ENCODE data around the gene FES.
"Not testable (repeated sequence)": the region's sequence is repeated elsewhere in the genome, so short reads cannot be mapped to it uniquely, and the experiment has no call there.

FES gene

DNA sequence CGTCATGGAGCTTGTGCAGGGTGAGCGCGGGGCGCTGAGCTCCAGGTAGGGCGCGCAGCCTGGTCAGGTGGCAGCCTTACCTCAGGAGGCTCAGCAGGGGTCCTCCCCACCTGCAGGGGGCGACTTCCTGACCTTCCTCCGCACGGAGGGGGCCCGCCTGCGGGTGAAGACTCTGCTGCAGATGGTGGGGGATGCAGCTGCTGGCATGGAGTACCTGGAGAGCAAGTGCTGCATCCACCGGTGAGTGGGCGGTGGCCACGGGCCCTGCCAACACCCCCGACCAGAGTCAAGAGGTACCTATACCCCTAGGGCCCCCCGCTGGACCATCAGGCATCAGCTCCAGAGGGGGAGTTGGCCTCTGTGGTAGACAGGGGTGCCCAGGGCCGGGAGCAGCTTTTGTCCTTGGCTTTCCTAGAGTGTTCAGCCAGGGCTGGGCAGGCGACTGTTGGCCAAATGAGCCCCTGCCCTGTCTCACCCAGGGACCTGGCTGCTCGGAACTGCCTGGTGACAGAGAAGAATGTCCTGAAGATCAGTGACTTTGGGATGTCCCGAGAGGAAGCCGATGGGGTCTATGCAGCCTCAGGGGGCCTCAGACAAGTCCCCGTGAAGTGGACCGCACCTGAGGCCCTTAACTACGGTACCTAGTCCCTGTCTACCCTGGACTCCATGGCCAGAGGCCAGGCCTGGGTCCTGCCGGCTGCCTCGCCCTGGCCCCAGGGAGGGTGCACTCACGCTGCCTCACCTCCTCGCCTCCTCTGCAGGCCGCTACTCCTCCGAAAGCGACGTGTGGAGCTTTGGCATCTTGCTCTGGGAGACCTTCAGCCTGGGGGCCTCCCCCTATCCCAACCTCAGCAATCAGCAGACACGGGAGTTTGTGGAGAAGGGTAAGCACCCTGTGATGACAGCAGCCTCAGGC lies 9.1 kb downstream of the FES start:
- no peak for FAIRE-seq

DNA sequence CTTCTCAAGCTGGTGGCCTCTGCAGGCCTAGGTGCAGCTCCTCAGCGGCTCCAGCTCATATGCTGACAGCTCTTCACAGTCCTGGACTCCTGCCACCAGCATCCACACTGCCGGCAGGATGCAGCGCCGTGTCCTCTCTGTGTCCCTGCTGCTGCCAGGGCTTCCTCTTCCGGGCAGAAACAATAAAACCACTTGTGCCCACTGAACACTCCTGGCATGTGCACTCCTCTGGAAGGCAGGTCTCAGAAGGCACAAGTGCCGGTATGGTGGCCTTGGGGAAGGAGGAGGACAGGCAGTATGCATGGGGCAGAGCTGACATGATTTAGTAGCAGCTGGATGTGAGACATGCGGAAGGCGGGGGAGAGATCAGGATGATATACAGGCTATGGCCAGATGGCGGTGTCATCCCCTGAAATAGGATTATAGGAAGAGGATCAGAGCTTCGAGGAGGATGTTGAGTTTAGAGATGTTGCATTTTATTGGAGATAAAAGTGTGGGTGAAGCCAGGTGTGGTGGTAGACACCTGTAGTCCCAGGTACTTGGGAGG lies 11.3 kb downstream of the FES start:
- FAIRE-seq = no peak

DNA sequence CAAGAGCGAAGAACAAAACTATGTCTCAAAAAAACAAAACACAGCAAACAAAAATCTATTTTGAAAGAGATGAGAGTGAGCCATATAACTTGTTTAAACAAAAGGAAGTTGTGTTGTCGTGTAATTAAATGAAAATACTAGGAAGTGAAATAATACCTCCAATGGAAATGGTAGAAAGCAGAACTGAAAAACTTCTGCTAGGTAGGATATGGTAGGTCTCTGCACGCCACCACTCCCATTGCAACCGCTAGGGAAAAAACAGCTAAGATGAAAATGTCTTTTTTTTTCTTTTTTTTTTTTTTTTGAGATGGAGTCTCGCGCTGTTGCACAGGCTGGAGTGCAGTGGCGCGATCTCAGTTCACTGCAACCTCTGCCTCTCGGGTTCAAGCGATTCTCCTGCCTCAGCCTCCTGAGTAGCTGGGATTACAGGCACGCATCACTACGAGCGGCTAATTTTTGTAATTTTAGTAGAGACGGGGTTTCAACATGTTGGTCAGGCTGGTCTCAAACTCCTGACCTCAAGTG lies 12.9 kb downstream of the FES start:
- FAIRE-seq = not testable (repeated sequence)

DNA sequence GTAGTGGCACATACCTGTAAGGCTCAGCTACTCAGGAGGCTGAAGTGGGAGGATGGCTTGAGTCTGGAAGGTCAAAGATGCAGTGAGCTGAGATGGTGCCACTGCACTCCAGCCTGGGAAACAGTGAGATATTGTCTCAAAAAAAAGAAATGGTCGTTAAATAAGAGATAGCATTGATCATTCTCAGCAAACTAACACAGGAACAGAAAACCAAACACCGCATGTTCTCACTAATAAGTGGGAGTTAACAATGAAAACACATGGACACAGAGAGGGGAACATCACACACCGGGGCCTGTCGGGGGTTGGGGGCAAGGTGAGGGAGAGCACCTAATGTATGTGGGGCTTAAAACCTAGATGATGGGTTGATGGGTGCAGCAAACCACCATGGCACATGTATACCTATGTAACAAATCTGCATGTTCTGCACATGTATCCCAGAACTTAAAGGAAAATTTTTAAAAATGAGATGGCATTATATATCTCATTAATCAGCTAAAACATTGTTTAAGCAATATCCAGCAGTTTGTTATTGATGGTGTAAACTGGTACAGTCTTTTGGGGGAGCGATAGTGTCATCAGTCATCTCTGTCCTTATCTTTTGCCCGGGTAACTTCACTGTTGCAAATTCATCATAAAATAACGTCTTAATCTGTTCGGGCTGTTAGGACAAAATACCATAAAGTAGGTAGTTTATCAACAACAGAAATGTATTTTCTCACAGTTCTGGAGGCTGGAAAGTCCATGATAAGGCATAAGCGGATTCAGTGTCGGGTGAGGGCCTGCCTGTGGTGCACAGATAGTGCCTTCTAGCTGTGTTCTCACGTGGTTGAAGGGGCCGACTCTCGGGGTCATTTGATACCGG lies 17.1 kb downstream of the FES start:
- FAIRE-seq = no peak

DNA sequence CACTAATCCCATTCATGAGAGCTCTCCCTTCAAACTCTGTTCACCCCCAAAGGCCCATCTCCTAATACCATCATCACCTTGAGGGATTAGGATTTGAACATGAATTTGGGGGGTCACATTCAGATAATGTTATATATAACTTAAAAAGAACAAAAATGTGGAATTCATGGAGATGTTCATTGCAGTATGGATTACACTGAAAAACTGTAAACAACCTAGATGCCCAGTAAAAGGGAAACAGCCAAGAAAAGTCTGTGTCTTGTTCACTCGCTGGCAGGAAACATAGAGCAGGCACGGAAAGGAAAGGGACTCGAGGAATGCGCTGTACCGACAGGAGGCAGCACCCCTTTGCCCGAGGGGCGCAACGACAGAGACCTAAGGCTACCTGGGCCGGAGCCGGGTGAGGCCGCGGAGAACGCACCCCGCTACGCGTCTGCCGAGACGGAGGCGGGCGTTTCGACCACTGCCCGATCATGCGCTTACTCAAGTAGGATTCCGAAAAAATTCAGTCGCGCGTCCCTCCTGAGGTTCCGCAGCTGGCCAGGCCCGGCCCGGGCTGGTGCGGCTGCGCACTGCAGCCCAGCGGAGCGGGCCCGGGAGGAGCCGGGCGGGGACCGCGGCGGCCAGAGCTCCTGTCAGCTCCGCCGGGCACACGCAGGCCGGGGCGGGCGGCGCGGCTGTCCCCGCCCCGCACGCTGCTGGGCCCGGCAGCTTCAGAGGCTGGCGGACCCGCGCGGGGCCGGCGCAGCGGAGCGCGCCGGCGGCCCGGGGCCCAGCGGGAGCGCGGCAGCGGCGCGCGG lies 17.9 kb downstream of the FES start:
- no peak for FAIRE-seq

DNA sequence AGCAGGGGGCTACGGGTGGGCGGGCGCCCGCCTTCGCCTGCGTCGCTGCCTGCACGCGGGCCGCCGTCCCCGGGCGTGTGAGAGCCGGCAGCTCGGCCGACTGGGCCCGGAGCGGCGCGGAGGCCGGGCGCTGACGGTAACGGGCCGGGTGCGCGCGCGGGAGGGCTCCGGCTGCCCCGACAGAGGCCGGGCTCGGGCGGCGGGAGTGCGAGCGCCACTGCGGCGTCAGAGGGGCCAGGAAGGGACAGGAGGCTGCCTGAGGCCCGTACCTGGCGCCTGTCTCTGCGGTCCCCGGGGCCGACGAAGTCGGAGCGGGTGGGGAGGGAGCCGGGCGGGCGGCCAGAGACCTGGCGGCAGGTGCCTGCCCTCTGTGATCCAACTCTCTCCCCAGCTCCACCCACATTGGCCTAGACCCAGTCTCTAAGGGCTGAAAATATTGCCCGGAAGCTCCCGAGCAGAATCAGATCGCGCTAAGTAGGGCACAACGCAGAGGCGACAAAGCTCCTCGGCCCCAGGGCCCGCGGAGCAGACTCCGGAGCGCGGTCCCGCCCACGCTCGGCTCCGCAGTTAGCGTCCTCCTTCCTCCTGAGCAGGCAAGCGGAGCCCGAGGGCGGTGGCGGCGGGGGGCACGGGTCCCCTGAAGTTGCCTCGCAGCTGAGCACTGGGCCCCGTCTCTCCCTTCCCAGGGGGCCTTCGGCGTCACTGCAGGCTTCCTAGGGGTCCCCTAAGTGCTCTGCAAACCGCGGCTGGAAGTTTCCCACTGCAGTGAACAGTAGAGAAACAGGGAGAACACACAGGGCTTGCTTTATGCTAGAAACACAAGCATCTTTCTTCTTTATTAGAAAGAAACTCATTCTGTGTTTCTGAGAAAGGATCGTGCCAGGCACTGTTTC lies 18.8 kb downstream of the FES start, which contains the start of gene MAN2A2:
Gene MAN2A2, plus strand, starts transcription at position 463 of the 893 bp plus-strand sequence. CDS start 906 bp downstream, outside the sequence.
- FAIRE-seq = no peak

DNA sequence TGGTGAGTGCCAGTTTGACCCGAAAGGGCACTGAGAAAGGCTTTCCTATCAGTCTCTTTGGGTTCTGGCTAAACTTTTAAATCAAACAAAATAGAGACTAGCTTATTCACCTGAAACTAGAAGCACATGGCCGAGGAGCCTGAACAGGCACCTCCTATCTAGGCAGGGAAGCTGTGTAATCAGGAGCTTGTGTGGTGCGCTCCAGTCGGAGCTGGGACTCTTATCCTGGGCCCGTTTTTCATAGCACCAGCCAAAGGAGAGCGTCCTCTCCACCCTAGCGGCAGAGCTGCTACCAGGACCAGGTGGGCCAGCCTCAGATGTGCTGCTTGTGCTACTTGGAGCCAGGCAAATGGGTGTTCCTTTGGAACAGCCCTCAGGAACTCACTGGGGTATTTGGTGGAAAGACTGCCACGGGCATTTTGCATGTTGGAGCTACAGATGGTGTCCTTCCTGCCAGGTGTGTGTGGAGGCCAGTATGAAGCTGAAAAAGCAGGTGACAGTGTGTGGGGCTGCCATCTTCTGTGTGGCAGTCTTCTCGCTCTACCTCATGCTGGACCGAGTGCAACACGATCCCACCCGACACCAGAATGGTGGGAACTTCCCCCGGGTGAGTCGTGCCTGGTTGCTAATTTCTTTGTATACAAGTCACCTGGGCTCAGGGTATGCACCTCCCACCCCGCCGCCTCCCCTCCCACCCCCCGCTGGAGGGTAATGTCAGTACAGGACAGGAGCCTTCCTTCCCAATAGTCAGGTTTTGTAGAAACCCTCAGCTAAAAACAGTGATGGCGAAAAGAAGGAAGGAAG lies 19.6 kb downstream of the FES start:
- no peak for FAIRE-seq

DNA sequence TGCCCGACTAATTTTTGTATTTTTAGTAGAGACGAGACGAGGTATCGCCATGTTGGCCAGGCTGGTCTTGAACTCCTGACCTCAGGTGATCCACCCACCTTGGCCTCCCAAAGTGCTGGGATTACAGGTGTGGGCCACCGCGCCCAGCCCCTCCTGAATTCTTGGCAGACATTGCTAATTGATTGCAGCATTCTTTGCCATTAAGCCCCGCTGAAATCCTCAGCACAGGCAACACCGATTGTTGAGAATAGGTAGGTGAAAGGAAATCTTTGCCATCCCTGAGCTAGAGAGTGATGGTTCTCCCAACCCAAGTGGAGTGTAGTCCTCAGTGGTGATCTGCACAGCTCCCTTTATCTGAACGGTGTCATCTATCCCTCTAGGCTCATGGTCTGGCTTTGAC lies 20.4 kb downstream of the FES start:
- FAIRE-seq = no peak

DNA sequence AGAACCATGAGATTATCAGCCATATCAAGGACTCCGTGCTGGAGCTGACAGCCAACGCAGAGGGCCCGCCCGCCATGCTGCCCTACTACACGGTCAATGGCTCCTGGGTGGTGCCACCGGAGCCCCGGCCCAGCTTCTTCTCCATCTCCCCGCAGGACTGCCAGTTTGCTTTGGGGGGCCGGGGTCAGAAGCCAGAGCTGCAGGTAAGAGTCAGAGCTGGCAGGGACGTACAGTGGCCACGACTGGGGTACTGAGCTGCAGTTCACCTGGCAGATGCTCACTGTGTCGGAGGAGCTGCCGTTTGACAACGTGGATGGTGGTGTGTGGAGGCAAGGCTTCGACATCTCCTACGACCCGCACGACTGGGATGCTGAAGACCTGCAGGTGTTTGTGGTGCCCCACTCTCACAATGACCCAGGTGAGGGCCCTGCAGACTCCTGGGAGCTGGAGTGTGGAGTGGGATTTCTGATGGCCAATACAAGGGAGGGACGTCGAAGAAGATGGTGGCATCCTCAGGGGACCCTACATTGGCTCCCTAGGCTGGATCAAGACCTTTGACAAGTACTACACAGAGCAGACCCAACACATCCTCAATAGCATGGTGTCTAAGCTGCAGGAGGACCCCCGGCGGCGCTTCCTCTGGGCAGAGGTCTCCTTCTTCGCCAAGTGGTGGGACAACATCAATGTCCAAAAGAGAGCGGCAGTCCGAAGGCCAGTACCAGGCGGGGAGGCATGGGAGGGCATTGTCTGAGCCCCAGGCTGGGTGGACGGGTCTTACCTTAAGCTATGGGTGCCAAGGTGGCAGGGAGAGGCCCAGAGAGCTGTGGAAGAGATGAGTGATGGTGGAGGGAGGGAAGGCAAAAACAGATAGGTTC lies 21.2 kb downstream of the FES start:
- no peak for FAIRE-seq

DNA sequence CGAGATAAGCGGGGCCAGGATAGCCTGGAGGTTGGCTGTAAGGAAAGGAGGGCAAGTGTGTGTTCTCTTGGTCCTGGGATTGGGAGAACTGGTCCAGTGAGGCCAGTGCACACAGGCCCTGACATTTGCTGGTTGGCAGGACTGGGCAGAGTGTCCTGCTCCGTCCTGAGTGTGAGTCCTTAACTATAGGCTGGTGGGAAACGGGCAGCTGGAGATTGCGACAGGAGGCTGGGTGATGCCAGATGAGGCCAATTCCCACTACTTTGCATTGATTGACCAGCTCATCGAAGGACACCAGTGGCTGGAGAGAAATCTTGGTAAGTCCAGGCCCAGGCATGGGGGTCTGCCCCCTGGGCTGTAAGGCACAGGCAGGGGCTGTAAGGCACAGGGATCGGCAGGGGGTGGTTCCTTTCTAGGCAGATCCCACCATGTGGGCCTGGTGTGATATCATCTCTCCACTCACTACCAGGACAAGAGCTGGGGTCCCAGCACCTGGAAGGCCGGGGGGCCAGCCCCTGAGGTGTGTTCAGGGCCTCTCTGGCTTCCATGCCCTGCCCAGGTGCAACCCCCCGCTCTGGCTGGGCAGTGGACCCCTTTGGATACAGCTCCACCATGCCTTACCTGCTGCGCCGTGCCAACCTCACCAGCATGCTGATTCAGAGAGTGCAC lies 22.0 kb downstream of the FES start:
- no peak for FAIRE-seq

DNA sequence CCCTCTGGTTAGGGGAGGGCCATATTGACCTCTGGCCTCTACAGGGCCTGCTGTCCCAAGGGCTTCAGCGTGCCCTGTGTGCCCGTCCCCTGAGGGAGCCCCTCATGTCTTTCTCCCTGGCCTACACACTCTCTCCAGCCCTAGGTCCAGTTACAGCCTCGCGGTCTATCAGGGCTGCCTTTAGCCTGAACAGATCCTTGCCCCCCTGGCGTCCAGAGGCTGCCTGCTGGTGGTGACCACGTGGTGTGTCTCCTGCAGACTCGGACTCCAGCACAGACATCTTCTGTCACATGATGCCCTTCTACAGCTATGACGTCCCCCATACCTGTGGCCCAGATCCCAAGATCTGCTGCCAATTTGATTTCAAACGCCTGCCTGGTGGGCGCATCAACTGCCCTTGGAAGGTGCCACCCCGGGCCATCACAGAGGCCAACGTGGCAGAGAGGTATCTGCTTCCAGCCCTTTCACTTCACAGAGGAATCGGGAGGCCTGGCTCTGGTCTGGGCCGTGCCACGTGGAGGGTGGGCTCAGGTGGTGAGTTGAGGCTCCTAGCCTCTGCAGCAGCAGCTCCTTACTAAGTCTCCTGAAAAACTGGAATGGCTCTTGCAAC lies 22.9 kb downstream of the FES start:
- no peak for FAIRE-seq

DNA sequence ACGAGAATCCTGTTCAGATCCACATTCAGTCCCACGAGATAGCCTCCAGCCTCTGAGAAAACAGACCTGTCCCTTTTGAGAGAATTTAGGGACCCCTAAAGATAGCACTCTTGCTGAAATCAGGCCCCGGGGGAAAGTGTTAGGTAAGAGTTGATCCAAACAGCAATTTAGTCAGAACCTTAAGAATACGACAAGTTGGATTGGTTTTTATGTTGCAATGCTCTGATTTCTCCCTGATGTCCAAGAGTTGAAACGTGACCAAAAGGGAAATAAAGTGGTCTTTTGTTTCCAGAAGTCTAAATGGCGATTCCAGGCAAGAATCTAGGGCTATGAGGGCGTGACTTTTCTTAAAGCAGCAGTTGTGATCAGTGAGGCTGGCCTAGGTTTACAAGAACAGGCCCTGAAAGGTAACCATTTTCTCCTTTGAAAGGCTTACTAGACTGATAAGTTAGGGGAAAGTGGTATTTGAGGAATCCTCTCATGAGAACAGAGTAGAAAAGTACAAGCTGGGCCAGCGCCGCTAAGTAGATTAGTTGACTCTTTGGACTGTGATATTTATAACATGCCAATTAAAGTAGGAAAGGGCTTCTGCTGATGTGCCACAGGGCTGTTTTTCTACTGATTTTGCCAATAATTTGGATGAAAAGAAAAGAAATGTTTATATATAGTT lies 23.7 kb downstream of the FES start:
- no peak for FAIRE-seq

DNA sequence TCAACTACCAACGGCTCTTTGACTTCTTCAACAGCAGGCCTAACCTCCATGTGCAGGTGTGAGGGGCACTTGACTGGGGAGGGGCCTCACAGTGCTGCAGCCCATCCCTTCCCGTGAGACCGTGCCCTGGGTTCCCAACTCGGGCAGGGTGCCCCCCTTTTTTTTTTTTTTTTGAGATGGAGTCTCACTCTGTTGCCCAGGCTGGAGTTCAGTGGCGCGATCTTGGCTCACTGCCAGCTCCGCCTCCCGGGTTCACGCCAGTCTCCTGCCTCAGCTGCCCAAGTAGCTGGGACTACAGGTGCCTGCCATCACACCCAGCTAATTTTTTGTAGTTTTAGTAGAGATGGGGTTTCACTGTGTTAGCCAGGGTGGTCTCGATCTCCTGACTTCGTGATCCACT lies 25.1 kb downstream of the FES start:
- not testable (repeated sequence) for FAIRE-seq

DNA sequence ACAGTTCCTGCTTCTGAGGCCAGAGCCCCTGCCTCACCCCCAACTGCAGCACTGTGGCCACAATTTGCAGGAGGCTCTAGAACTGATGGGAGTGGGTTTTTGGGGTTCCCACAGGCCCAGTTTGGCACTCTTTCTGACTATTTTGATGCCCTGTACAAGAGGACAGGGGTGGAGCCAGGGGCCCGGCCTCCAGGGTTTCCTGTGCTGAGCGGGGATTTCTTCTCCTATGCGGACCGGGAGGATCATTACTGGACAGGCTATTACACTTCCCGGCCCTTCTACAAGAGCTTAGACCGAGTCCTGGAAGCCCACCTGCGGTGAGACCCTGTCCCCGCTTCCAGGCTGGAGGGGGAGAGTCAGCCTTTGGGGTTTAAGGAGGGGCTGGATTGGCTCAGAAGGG lies 25.7 kb downstream of the FES start:
- no peak for FAIRE-seq

DNA sequence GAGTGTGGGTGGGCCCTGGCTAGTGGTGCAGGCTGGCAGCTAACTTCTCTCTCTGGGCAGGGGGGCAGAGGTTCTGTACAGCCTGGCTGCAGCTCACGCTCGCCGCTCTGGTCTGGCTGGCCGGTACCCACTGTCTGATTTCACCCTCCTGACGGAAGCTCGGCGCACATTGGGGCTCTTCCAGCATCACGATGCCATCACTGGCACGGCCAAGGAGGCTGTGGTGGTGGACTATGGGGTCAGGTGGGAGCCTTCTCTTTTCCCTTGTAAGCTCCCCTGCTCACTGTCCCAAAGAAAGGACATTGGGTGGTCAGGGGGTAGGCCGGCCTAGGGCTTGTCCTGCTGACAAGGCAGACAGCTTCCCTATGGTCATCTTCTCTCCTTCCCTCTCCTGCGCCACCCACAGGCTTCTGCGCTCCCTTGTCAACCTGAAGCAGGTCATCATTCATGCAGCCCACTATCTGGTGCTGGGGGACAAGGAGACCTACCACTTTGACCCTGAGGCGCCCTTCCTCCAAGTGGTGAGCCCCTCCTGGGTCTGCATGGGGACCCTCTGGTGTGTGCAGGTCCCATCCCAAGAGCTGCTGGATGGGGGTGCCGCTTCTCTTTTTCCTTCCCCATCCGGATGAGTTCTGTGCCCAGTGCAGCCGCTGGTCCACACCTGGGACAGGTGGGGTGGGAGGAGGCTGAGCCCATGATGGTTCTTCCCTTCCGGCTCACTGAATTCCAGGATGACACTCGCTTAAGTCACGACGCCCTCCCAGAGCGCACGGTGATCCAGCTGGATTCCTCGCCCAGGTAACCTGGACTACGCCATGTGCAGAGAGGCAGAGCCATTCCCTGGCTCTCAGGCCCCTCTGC lies 26.4 kb downstream of the FES start:
- no peak for FAIRE-seq

DNA sequence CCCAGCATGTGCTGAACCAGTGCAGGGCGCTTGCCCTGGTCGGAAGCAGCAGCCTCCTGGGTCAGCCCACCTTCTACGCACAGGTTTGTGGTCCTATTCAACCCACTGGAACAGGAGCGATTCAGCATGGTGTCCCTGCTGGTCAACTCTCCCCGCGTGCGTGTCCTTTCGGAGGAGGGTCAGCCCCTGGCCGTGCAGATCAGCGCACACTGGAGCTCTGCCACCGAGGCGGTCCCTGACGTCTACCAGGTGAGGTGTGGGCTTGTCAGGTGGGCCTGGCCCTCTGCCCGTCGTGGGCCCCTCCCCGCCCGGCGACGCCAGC lies 27.0 kb downstream of the FES start:
- no peak for FAIRE-seq

Data from colon (tissue), 2 donors.